Ovary (tissue), 9 donors: ENCODE data around the gene MPRIP. TPM values are rescaled to one million over a fixed set of nuclear protein-coding genes. Genes with fewer than 3 reads are reported as not detected.
A peak's percentile ranks its signal among the peaks of the same experiment; 100 is the strongest.

Experiments used
- DNase-seq, 5 donors: peaks; one replicate each; pipeline ENCODE4 v3.0.0-alpha.2; 2019 to 2020
- H3K27ac ChIP-seq, 2 donors: fragments of 200-600 bp; one replicate each; pipeline versions ENCODE4 v1.5.1 to v1.8.0; 2019 to 2022
- H3K27me3 ChIP-seq: fragments of 200-600 bp; one replicate; pipeline ENCODE4 v1.8.0; 2022
- H3K36me3 ChIP-seq: fragments of 200-600 bp; sonication (generic); one replicate; pipeline ENCODE4 v1.5.1; 2019
- H3K4me1 ChIP-seq: one replicate; pipeline ENCODE4 v1.8.1; 2013; ENCODE audit warnings: mild to moderate bottlenecking, moderate library complexity; ENCODE audit not compliant: insufficient read depth
- H3K4me3 ChIP-seq: fragments of 200-600 bp; sonication (generic); one replicate; pipeline ENCODE4 v1.5.1; 2017
- H3K9me3 ChIP-seq, 2 donors: fragments of 200-600 bp in 1 of 2; sonication (generic) in 1 of 2; one replicate each; pipeline versions ENCODE4 v1.5.1 to v1.8.1; 2013 to 2019; ENCODE audit warnings: mild to moderate bottlenecking in 1 of 2, moderate library complexity in 1 of 2
- CTCF ChIP-seq, 3 donors: fragments of 450-650 bp in 2 of 3; fragments of 200-600 bp in 1 of 3; IDR thresholded peaks; one replicate each; pipeline versions ENCODE4 v1.5.1 to v1.8.0; 2016 to 2022; ENCODE audit warnings: antibody characterized with exemption in 3 of 3, mild to moderate bottlenecking in 1 of 3
- EP300 ChIP-seq: sonication (generic); formaldehyde crosslinking; IDR thresholded peaks from one replicate; pipeline ENCODE4 v1.6.1; 2017; ENCODE audit warnings: antibody characterized with exemption
- POLR2A ChIP-seq: fragments of 450-650 bp; IDR thresholded peaks from one replicate; pipeline ENCODE4 v1.6.1; 2017; ENCODE audit warnings: antibody characterized with exemption, mild to moderate bottlenecking, moderate library complexity
- WGBS, 3 donors: extraction: QIAGEN DNeasy Blood & Tissue Kit in 1 of 3; methylation state at CpG; one replicate each; pipeline versions ENCODE4 v1.1.5 to v1.1.7; 2013 to 2017; 5-methylcytosine and 5-hydroxymethylcytosine counted together
- intact Hi-C, 4 donors: fragments of 100-400 bp; cut with DNase I; formaldehyde crosslinking; loops; one replicate each; pipeline versions ENCODE4 v1.11.0 to v1.15.1; 2022 to 2023
- polyA plus RNA-seq, 2 donors: library from polyadenylated mRNA; stranded (reverse); fragments of 200-250 nt in 1 of 2; fragments of 350-450 nt in 1 of 2; fragmentation: Illumina TruSeq in 1 of 2; extraction: RNeasy Lipid Tissue Mini Kit (QIAGEN cat#74804) in 1 of 2; gene quantifications; one replicate each; pipeline ENCODE4 v1.2.3, GENCODE V29; 2013 to 2014
- total RNA-seq, 7 donors: library from RNA; depleted of rRNA in 2 of 7; stranded (reverse); fragments of >200 nt in 2 of 7; fragmentation: NEBNext Ultra II Directional in 3 of 7; extraction: Animal tissue kit (Norgen Biotek cat#: 25700) in 3 of 7; gene quantifications; one replicate each; pipeline versions ENCODE4 v1.1.0 to v1.2.4, GENCODE V29; 2016 to 2023
- donor health status: DM: no; HTN: no; CAD: no; lungs with moderate emphysema.
- donor health status: DM: no; HTN: no; CAD: no.
- donor health status: Bipolar disorder and iron deficiency.
- donor health status: DM: yes; HTN: yes; CAD: no.
- donor health status: DM: no; HTN: no; CAD: no.
- donor health status: DM: yes; HTN: yes; CAD: no.

MPRIP gene
- total and polyA plus RNA-seq, 9 donors = 72.3 to 256 (median 202) TPM

DNA sequence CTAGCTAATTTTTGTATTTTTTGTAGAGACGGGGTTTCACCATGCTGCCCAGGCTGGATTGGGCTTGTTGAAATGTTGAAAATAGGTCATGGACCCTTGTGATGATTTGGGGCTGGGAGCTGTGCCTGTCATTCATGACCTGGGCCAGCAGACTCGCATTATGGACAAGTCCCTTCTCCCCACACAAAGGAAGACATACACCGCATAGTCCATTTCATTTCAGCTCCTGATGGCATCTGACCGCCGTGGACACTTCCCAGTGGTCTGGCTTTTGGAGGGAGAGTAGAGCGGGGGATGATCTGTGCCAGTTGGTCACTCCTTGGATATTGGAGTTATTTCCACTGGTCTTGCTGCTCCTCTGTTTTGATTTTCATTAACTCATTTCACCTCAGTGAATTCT is 34.8 kb downstream of the MPRIP start:
- Histone ChIP-seq H3K27me3 (no peaks in the 10 kb centered on the region), H3K9me3 (no peaks in the 10 kb centered on the region), H3K36me3 (no peaks in the 10 kb centered on the region), H3K4me1 (peaks cover 38% of the 10 kb centered on the region), H3K27ac (no peak overlapping the region), H3K4me3 (no peak overlapping the region)
- no peak for TF ChIP-seq CTCF (IDR thresholded peaks at IDR 0.05)
- TF ChIP-seq POLR2A = no peak
- no peak for TF ChIP-seq EP300
- 96 to 97% (median 96%) methylated on average over 6 of the region's 6 CpGs for WGBS, 3 donors
- intact Hi-C loops = no loop called here
- peak in 2 of 5 donors; percentile 2 to 19 for DNase-seq

GRCh38 chr17:17077861-17078732 is 35.8 kb downstream of the MPRIP start:
- 85 to 89% (median 87%) methylated on average over 15 of the region's 15 CpGs for WGBS, 3 donors
- peaks cover 36% of the 10 kb centered on the region for H3K4me1 ChIP-seq

DNA sequence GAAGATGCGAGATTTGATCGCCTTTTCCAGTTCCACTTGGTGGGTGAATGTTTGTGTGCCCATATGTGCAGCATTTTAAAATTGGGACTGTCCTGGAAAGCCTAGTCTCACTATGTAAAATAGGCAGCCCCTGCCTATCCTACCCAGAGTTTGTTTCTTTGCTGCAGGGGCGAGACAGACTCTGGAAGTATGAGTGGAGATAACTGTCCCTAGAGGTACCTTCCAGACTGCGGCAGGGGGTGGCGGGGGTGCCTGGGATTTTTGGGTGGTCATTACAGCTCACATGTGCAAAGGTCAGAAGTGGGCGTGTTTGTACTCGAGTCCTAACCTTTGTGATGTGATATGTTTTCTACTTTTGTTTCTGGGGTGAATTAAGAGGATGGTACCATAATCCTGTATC is 36.6 kb downstream of the MPRIP start:
- H3K36me3 ChIP-seq = no peaks in the 10 kb centered on the region
- H3K9me3 ChIP-seq = no peaks in the 10 kb centered on the region
- no peaks in the 10 kb centered on the region for H3K27me3 ChIP-seq
- 75 to 82% (median 75%) methylated on average over 7 of the region's 7 CpGs for WGBS, 3 donors
- H3K27ac ChIP-seq = no peak overlapping the region
- peak in 2 of 5 donors; percentile 3 to 28 for DNase-seq
- H3K4me3 ChIP-seq = no peak overlapping the region
- intact Hi-C loops = no loop called here
- peaks cover 36% of the 10 kb centered on the region for H3K4me1 ChIP-seq
- TF ChIP-seq POLR2A = no peak
- TF ChIP-seq CTCF (IDR thresholded peaks at IDR 0.05) = no peak
- no peak for TF ChIP-seq EP300

More at GRCh38 chr17:17077861-17078732, 35.8 kb downstream of the MPRIP start:
- Histone ChIP-seq H3K36me3 (no peaks in the 10 kb centered on the region), H3K27me3 (no peaks in the 10 kb centered on the region), H3K4me3 (no peak overlapping the region), H3K27ac (no peak overlapping the region), H3K9me3 (no peaks in the 10 kb centered on the region)
- TF ChIP-seq POLR2A = no peak
- no peak for TF ChIP-seq CTCF (IDR thresholded peaks at IDR 0.05)
- no peak for TF ChIP-seq EP300
- peak in 2 of 5 donors; percentile 5 to 25 for DNase-seq
- intact Hi-C loops = no loop called here

- Histone ChIP-seq H3K4me1 (peaks cover 34% of the 10 kb centered on the region), H3K27ac (no peak overlapping the region), H3K9me3 (no peaks in the 10 kb centered on the region), H3K4me3 (no peak overlapping the region), H3K27me3 (no peaks in the 10 kb centered on the region), H3K36me3 (no peaks in the 10 kb centered on the region)
- DNase-seq = peak in 2 of 5 donors; percentile 8 to 33
- intact Hi-C loops = no loop called here
- TF ChIP-seq CTCF (IDR thresholded peaks at IDR 0.05) = no peak
- TF ChIP-seq EP300 = no peak
- no peak for TF ChIP-seq POLR2A
- WGBS, 3 donors = 11 to 34% (median 25%) methylated on average over 4 of the region's 4 CpGs
These were observed 37.1 kb downstream of the MPRIP start for GRCh38 chr17:17079336-17079735.
